MCF 10A (cell line): ENCODE results near the gene TBC1D4. TPM values are rescaled to one million over a fixed set of nuclear protein-coding genes. Genes with fewer than 3 reads are reported as not detected.

Experiments used
- BruUV-seq: library from RNA; stranded (reverse); fragments of 400-500 nt; replicated peaks from 2 replicates; lab custom pipeline; 2021; lab: Mats Ljungman, UMichigan
- CTCF ChIA-PET: fragments of 300-600 bp; sonication (Branson Sonifier 250); formaldehyde crosslinking; extraction: SDS; loops from one replicate; lab custom pipeline; 2021; ENCODE audit warnings: antibody characterized with exemption, inconsistent platforms; lab: Yijun Ruan, JAX
- POLR2A ChIA-PET: fragments of 300-600, 350-650 bp; sonication (Branson Sonifier 250); formaldehyde crosslinking; extraction: SDS; loops from one replicate; lab custom pipeline; 2020; ENCODE audit warnings: antibody characterized with exemption, inconsistent platforms; lab: Yijun Ruan, JAX
- DNase-seq: peaks from one replicate; pipeline ENCODE4 v3.0.0-alpha.2; 2018; ENCODE audit not compliant: unreplicated experiment
- H3K27ac Mint-ChIP-seq: one replicate; pipeline ENCODE4 v1.8.0; 2022; ENCODE audit warnings: mild to moderate bottlenecking, low read depth, mixed read lengths; ENCODE audit not compliant: unreplicated experiment
- H3K27me3 Mint-ChIP-seq: one replicate; pipeline ENCODE4 v1.8.0; 2022; ENCODE audit warnings: mixed read lengths; ENCODE audit not compliant: insufficient read depth, unreplicated experiment
- H3K36me3 Mint-ChIP-seq: one replicate; pipeline ENCODE4 v1.8.0; 2022; ENCODE audit warnings: mild to moderate bottlenecking, moderate library complexity, mixed read lengths; ENCODE audit not compliant: insufficient read depth, unreplicated experiment
- H3K4me1 Mint-ChIP-seq: one replicate; pipeline ENCODE4 v1.8.0; 2022; ENCODE audit warnings: mixed read lengths; ENCODE audit not compliant: insufficient read depth, unreplicated experiment
- H3K4me3 Mint-ChIP-seq: one replicate; pipeline ENCODE4 v1.8.0; 2022; ENCODE audit warnings: mild to moderate bottlenecking, moderate library complexity, mixed read lengths; ENCODE audit not compliant: unreplicated experiment
- H3K9me3 Mint-ChIP-seq: one replicate; pipeline ENCODE4 v1.8.0; 2022; ENCODE audit warnings: mixed read lengths; ENCODE audit not compliant: unreplicated experiment
- intact Hi-C: fragments of 100-400 bp; cut with micrococcal nuclease; formaldehyde crosslinking; loops from 2 replicates; pipeline ENCODE4 v1.14.1; 2022
- total RNA-seq: library from RNA; stranded (reverse); gene quantifications from 2 replicates; pipeline ENCODE4 v1.2.3, GENCODE V29; 2022
- TF ChIP-seq, protein P1 (sequence below): fragments of 200-600 bp; IDR thresholded peaks from one replicate; pipeline ENCODE4 v1.8.0; 2022; ENCODE audit warnings: antibody characterized with exemption, mild to moderate bottlenecking; ENCODE audit not compliant: unreplicated experiment

Gene TBC1D4
- total RNA-seq, 1 experiment from 2014 or later, result 9.3 TPM

DNA sequence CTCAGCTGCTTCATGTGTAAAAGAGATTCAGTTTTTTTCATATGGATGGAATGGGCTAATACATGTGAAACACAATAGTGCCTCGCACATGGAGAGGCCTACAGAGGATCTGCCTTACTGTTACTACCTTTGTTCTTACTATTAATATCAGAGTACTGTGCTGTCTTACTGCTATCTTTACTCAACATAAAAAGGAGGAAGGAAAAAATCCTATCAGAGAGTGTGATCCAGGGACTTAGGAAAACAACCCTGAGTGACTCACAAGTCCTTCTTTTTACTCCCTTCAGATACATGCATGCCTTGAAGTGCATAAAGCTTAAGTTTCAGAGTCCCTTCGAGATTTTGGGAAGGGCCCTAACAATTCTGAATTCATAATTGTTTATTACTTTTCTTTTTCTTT is 136.8 kb downstream of the TBC1D4 start:
- BruUV-seq, result no TSS peak
- no peak overlapping the region for H3K4me3 Mint-ChIP-seq
- peaks cover 15% of the 10 kb centered on the region for H3K36me3 Mint-ChIP-seq

DNA sequence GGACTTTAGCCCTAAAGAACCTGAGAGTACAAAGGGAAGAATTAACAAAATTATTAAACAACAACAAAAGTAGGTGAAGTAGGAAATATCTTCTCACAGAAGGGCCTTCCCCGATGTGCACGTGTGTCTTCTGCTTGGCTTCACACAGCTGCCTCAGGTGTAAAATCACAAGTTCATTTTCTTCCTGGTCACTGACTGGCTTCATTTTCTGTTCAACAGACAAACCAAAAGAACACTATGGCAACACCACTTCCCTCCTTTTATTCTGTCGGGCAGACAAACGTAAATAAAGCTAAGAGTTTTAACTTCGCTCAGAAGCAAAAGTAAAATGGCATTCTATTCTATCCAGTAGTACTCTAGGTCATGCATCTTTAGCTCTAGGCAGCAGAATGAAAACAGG is 140.9 kb downstream of the TBC1D4 start:
- H3K36me3 Mint-ChIP-seq, result peaks cover 13% of the 10 kb centered on the region
- no peak overlapping the region for H3K27ac Mint-ChIP-seq
- BruUV-seq, result no TSS peak
- peaks cover 6% of the 10 kb centered on the region for H3K4me1 Mint-ChIP-seq
- intact Hi-C loops, result no loop called here
- H3K27me3 Mint-ChIP-seq, result no peaks in the 10 kb centered on the region
- ChIA-PET POLR2A (no interaction called here), CTCF (interaction anchor here (1.2 to 1.6 kb wide), 2 partner anchors 17 to 28 kb away, joined by 3 to 8 read pairs; no protein-coding TSS in a partner anchor)
- no peaks in the 10 kb centered on the region for H3K9me3 Mint-ChIP-seq
- TF ChIP-seq, protein P1, sequence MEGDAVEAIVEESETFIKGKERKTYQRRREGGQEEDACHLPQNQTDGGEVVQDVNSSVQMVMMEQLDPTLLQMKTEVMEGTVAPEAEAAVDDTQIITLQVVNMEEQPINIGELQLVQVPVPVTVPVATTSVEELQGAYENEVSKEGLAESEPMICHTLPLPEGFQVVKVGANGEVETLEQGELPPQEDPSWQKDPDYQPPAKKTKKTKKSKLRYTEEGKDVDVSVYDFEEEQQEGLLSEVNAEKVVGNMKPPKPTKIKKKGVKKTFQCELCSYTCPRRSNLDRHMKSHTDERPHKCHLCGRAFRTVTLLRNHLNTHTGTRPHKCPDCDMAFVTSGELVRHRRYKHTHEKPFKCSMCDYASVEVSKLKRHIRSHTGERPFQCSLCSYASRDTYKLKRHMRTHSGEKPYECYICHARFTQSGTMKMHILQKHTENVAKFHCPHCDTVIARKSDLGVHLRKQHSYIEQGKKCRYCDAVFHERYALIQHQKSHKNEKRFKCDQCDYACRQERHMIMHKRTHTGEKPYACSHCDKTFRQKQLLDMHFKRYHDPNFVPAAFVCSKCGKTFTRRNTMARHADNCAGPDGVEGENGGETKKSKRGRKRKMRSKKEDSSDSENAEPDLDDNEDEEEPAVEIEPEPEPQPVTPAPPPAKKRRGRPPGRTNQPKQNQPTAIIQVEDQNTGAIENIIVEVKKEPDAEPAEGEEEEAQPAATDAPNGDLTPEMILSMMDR, result no peak
- no peak for DNase-seq
- no peak overlapping the region for H3K4me3 Mint-ChIP-seq

More for the DNA sequence above, 136.8 kb downstream of the TBC1D4 start:
- no peak for DNase-seq
- CTCF ChIA-PET, result no interaction called here
- Mint-ChIP-seq H3K27me3 (no peaks in the 10 kb centered on the region), H3K4me1 (no peaks in the 10 kb centered on the region), H3K27ac (peak overlapping the region; percentile 39), H3K9me3 (no peaks in the 10 kb centered on the region)
- intact Hi-C loops, result no loop called here
- POLR2A ChIA-PET, result interaction anchor here (0.7 kb wide), 1 partner anchor 32 kb away, joined by 3 read pairs; no protein-coding TSS in a partner anchor
- TF ChIP-seq, protein P1, result no peak

- Mint-ChIP-seq H3K4me1 (peaks cover 6% of the 10 kb centered on the region), H3K27me3 (no peaks in the 10 kb centered on the region), H3K27ac (no peak overlapping the region), H3K4me3 (no peak overlapping the region), H3K36me3 (peaks cover 15% of the 10 kb centered on the region), H3K9me3 (no peaks in the 10 kb centered on the region)
- DNase-seq, result no peak
- no TSS peak for BruUV-seq
- intact Hi-C loops, result no loop called here
- ChIA-PET POLR2A (interaction anchor here (0.6 kb wide), 1 partner anchor 16 kb away, joined by 3 read pairs; no protein-coding TSS in a partner anchor), CTCF (interaction anchor here (0.5 to 1.6 kb wide), 3 partner anchors 9 to 1586 kb away, joined by 3 to 8 read pairs (median 3); no protein-coding TSS in a partner anchor)
- TF ChIP-seq, protein P1, result no peak
These were observed 142.2 kb downstream of the TBC1D4 start for GRCh38 chr13:75339635-75340374.

DNA sequence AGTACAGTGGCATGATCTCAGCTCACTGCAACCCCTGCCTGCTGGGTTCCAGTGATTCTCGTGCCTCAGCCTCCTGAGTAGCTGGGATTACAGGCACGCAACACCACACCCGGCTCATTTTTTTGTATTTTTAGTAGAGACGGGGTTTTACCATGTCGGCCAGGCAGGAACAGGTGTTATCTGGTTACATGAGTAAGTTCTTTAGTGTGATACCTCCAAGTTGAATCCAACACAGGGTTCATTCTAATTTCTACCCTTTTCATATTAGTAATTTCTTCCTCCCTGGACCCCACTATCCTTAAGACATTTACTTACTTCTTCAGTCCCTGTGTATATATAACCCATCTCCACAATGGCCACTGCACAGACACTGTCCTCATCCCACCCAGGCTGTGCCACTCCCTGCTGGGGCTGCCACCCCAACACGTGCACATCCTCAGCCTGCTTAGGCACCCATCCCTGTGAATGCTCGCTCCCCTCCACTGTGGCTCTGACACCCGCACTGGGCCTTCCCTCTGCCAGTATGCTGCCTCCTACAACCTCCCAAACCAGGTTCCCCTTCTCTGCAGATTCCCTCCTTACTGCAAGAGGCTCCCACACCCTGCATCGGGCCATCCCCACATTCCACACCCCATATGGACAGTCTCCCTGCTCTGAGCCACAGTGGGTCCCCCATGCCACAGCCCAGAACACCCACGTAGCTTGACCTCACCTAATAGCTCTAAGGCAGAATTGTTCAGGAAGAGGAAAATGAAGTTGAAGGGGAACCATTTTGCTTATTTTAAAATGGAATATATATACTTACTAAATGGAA is 147.1 kb downstream of the TBC1D4 start:
- POLR2A ChIA-PET, result no interaction called here
- peaks cover 9% of the 10 kb centered on the region for H3K4me1 Mint-ChIP-seq

More for the DNA sequence above, 147.1 kb downstream of the TBC1D4 start:
- no peaks in the 10 kb centered on the region for H3K27me3 Mint-ChIP-seq
- intact Hi-C loops, result no loop called here
- CTCF ChIA-PET, result no interaction called here
- H3K4me3 Mint-ChIP-seq, result no peak overlapping the region
- TF ChIP-seq, protein P1, result no peak
- no peak overlapping the region for H3K27ac Mint-ChIP-seq
- DNase-seq, result no peak
- no peaks in the 10 kb centered on the region for H3K9me3 Mint-ChIP-seq
- peaks cover 7% of the 10 kb centered on the region for H3K36me3 Mint-ChIP-seq
- no TSS peak for BruUV-seq
